Nephron progenitor cell (in vitro differentiated cells): ENCODE measurements around the gene IL4R.
"Not testable (repeated sequence)": the region's sequence is repeated elsewhere in the genome, so short reads cannot be mapped to it uniquely, and the experiment has no call there.

ENCODE experiments used
- DNase-seq: peaks from one replicate; pipeline ENCODE4 v3.0.0; 2021
- H3K27ac Mint-ChIP-seq: 2 replicates; pipeline ENCODE4 v1.8.0; 2021; ENCODE audit warnings: mild to moderate bottlenecking, moderate library complexity, mixed read lengths
- H3K27me3 Mint-ChIP-seq: 2 replicates; pipeline ENCODE4 v1.8.0; 2021; ENCODE audit warnings: mild to moderate bottlenecking, low read depth, mixed read lengths; ENCODE audit not compliant: poor library complexity
- H3K36me3 Mint-ChIP-seq: 2 replicates; pipeline ENCODE4 v1.8.0; 2021; ENCODE audit warnings: low read depth, mixed read lengths
- H3K4me1 Mint-ChIP-seq: 2 replicates; pipeline ENCODE4 v1.8.0; 2021; ENCODE audit warnings: mixed read lengths
- H3K4me3 Mint-ChIP-seq: 2 replicates; pipeline ENCODE4 v1.8.0; 2021; ENCODE audit warnings: mild to moderate bottlenecking, moderate library complexity, mixed read lengths
- H3K9me3 Mint-ChIP-seq: 2 replicates; pipeline ENCODE4 v1.8.0; 2021; ENCODE audit warnings: mild to moderate bottlenecking, moderate library complexity, mixed read lengths
- TF ChIP-seq, protein P1 (sequence below): fragments of 200-600 bp; sonication (generic); IDR thresholded peaks from 2 replicates; pipeline ENCODE4 v1.5.0; 2021; ENCODE audit warnings: antibody characterized with exemption

Gene IL4R

DNA sequence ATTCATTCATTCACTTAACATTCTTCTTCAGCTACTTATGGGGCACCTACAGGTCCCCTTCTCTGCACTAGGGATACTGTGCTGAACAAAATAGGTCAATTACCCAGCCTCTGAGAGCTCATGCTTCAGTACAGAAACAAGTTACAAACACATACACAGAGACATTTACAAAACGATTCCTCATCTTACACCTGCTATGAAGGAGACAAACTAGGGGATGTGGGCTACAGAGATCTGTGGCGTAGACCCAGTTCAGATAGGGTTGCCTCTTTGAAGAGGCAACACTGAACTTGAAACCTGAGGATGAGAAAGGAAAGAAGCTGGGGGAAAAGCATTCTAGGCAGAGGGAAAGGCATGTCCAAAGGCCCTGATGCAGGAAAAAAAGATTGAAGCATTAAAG, 93.4 kb downstream of the IL4R start:
- H3K27me3 Mint-ChIP-seq: peaks cover 25% of the 10 kb centered on the region
- H3K9me3 Mint-ChIP-seq: peaks cover 14% of the 10 kb centered on the region
- peaks cover 7% of the 10 kb centered on the region for H3K4me1 Mint-ChIP-seq
- TF ChIP-seq, protein P1, sequence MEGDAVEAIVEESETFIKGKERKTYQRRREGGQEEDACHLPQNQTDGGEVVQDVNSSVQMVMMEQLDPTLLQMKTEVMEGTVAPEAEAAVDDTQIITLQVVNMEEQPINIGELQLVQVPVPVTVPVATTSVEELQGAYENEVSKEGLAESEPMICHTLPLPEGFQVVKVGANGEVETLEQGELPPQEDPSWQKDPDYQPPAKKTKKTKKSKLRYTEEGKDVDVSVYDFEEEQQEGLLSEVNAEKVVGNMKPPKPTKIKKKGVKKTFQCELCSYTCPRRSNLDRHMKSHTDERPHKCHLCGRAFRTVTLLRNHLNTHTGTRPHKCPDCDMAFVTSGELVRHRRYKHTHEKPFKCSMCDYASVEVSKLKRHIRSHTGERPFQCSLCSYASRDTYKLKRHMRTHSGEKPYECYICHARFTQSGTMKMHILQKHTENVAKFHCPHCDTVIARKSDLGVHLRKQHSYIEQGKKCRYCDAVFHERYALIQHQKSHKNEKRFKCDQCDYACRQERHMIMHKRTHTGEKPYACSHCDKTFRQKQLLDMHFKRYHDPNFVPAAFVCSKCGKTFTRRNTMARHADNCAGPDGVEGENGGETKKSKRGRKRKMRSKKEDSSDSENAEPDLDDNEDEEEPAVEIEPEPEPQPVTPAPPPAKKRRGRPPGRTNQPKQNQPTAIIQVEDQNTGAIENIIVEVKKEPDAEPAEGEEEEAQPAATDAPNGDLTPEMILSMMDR: no peak
- H3K4me3 Mint-ChIP-seq: no peak overlapping the region
- H3K36me3 Mint-ChIP-seq: no peaks in the 10 kb centered on the region
- DNase-seq: no peak
- H3K27ac Mint-ChIP-seq: no peak overlapping the region

DNA sequence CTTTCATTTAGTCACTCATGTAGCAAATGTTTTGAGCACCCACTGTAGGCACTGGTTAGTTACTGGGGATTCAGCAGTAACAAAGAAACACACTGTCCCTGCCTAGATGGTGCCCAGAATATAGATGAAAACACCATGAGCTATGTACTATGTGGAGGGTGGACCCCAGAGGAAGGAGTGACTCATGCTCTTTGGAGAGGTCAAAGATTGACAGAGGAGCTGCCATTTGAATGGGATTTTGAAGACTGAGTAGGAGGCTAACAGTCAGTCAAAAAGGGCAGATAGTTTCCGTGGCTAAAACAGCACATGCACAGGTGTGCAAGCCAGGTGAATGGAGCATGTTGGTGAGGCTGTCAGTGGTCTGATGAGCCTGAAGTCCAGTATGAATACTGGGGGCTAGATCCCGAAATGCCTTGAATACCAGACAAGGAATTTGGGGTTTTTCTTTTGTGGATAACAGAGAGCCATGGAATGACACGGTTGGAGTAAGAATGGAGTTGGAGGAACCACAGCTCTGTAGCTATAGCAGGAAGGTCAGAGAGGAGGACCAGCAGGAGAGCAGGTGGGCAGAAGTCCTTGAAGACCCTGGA, 94.3 kb downstream of the IL4R start:
- Mint-ChIP-seq H3K36me3 (no peaks in the 10 kb centered on the region), H3K4me3 (no peak overlapping the region), H3K27ac (no peak overlapping the region), H3K9me3 (peaks cover 20% of the 10 kb centered on the region), H3K4me1 (peaks cover 7% of the 10 kb centered on the region), H3K27me3 (peaks cover 22% of the 10 kb centered on the region)
- DNase-seq: no peak
- TF ChIP-seq, protein P1: no peak

DNA sequence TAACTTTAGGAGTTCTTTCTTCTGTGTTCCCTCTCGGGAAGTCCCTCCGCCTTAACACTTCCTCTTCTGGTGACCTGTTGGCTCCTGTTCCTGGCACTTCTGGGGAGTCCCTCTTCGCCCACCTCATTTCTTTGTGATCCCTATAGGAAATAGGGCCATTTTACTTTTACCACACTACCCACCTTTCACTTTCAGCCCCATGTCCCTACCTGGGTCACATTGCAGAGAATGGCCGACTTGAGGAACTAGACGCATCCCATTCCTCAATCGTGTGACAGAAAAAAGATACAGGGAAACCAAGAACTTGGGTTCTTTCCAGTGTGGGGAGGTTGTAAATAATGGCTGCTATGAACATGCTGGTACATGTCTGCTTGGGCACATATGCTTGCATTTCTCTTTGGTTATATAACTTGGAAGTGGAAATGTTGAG, 94.8 kb downstream of the IL4R start:
- no peak for DNase-seq
- TF ChIP-seq, protein P1: no peak
- Mint-ChIP-seq H3K36me3 (no peaks in the 10 kb centered on the region), H3K27me3 (peaks cover 22% of the 10 kb centered on the region), H3K27ac (no peak overlapping the region), H3K4me3 (no peak overlapping the region), H3K4me1 (peaks cover 7% of the 10 kb centered on the region), H3K9me3 (peaks cover 20% of the 10 kb centered on the region)

DNA sequence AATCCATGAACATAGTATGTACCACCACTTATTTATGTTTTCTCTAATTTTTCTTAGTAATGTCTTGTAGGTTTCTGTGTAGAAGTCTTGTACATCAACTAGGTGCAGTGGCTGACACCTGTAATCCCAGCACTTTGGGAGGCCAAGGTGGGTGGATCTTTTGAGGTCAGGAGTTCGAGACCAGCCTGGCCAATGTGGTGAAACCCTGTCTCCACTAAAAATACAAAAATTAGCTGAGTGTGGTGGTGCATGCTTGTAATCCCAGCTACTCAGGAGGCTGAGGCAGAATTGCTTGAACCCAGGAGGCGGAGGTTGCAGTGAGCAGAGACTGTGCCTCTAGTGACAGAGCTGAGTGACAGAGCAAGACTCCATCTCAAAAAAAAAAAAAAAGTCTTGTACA, 96.2 kb downstream of the IL4R start:
- H3K27ac Mint-ChIP-seq, H3K4me3 Mint-ChIP-seq, H3K36me3 Mint-ChIP-seq, H3K4me1 Mint-ChIP-seq, DNase-seq: not testable (repeated sequence)
- Mint-ChIP-seq H3K9me3 (peaks cover 20% of the 10 kb centered on the region), H3K27me3 (peaks cover 23% of the 10 kb centered on the region)

DNA sequence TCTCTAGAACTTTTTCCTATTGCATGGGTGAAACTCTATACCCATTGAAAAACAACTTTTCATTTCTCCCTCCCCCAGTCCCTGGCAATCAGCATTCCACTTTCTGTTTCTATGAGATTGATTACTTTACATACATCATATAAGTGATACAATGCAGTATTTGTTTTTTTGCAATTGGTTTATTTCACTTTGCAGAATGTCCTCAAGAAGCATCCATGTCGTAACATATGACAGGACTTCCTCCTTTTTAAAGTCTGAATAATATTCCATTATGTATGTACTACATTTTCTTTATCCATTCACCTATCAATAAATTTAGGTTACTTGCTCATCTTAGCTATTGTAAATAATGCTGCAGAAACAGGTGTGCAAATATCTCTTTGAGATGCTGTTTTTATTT, 97.0 kb downstream of the IL4R start:
- H3K27me3 Mint-ChIP-seq: peaks cover 30% of the 10 kb centered on the region
- no peak overlapping the region for H3K4me3 Mint-ChIP-seq
- H3K4me1 Mint-ChIP-seq: peaks cover 7% of the 10 kb centered on the region
- no peaks in the 10 kb centered on the region for H3K36me3 Mint-ChIP-seq
- no peak for DNase-seq
- H3K9me3 Mint-ChIP-seq: peaks cover 20% of the 10 kb centered on the region
- TF ChIP-seq, protein P1: no peak
- no peak overlapping the region for H3K27ac Mint-ChIP-seq

DNA sequence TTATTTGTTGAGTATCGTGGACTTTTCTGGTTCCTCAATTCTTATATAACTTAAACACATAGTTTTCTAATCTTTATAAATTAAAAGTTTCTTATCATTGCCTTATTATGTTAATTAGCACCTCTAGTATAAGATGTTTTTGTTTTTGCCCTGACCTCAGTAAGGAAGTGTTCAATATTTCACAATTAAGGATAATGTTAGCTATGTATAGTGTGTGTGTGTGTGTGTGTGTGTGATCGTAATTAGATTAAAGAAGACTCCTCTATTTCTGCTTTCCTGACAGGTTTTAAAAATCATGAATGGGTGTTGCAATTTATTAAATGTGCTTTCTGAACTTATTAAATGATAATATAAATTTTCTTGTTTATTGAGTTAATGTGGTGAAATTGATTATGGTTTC, 100.2 kb downstream of the IL4R start:
- H3K27me3 Mint-ChIP-seq: peaks cover 19% of the 10 kb centered on the region
- no peak for DNase-seq
- no peaks in the 10 kb centered on the region for H3K36me3 Mint-ChIP-seq
- TF ChIP-seq, protein P1: no peak
- no peak overlapping the region for H3K27ac Mint-ChIP-seq
- H3K4me3 Mint-ChIP-seq: no peak overlapping the region
- peaks cover 21% of the 10 kb centered on the region for H3K9me3 Mint-ChIP-seq
- no peaks in the 10 kb centered on the region for H3K4me1 Mint-ChIP-seq
